ENCODE results near the gene RAI14.

Gene RAI14

DNA sequence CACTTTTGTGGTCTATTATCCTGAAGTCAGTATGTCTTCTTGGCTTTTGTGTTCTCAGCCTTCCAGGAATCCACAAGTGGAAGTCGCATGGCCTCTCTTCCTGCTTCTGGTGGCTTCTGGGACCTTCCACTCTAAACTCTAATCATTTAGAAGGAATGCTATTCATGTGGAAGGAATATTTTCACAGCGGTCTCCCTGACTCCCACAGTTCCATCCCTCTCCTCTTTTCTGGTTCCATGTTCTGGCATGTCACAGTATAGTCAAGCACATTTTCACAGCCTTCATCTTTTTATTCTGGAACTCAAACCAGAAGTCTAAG lies 7.3 kb upstream of the RAI14 start:
- no peaks in the 10 kb centered on the region for H3K4me1 ChIP-seq (ENCODE audit: low read length)
- no peak overlapping the region for H3K27ac ChIP-seq (ENCODE audit: low read length)
- no peaks in the 10 kb centered on the region for H3K9me2 ChIP-seq (replicated peaks; ENCODE audit: insufficient read depth, low read length)
- no peak overlapping the region for H3K9ac ChIP-seq (ENCODE audit: low read length)
- no peaks in the 10 kb centered on the region for H4K20me1 ChIP-seq (ENCODE audit: insufficient read depth, low read length)
- H3K9me3 ChIP-seq (replicated peaks; ENCODE audit: insufficient read depth, low read length), result no peaks in the 10 kb centered on the region
- no peaks in the 10 kb centered on the region for H3F3A ChIP-seq (ENCODE audit: insufficient read depth, low read length)
- H3K36me3 ChIP-seq (replicated peaks; ENCODE audit: insufficient read depth, low read length), result no peaks in the 10 kb centered on the region
- no peak for DNase-seq
- H3K27me3 ChIP-seq (replicated peaks; ENCODE audit: insufficient read depth, low read length), result no peaks in the 10 kb centered on the region
- no peak overlapping the region for H3K4me2 ChIP-seq (ENCODE audit: low read depth, low read length)
- TF ChIP-seq EZH2phosphoT487 (IDR thresholded peaks at IDR 0.05; ENCODE audit: low read length) (no peak), EZH2 (optimal IDR thresholded peaks at IDR 0.05; ENCODE audit: low read depth, low read length) (no peak)
- TF ChIP-seq, protein P1, sequence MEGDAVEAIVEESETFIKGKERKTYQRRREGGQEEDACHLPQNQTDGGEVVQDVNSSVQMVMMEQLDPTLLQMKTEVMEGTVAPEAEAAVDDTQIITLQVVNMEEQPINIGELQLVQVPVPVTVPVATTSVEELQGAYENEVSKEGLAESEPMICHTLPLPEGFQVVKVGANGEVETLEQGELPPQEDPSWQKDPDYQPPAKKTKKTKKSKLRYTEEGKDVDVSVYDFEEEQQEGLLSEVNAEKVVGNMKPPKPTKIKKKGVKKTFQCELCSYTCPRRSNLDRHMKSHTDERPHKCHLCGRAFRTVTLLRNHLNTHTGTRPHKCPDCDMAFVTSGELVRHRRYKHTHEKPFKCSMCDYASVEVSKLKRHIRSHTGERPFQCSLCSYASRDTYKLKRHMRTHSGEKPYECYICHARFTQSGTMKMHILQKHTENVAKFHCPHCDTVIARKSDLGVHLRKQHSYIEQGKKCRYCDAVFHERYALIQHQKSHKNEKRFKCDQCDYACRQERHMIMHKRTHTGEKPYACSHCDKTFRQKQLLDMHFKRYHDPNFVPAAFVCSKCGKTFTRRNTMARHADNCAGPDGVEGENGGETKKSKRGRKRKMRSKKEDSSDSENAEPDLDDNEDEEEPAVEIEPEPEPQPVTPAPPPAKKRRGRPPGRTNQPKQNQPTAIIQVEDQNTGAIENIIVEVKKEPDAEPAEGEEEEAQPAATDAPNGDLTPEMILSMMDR (IDR thresholded peaks at IDR 0.05; ENCODE audit: low read length), result no peak
- no peaks in the 10 kb centered on the region for H3K79me2 ChIP-seq (ENCODE audit: low read length)
- no peak overlapping the region for H3K4me3 ChIP-seq (ENCODE audit: low read length)
- H2AFZ ChIP-seq (ENCODE audit: low read length), result no peak overlapping the region

DNA sequence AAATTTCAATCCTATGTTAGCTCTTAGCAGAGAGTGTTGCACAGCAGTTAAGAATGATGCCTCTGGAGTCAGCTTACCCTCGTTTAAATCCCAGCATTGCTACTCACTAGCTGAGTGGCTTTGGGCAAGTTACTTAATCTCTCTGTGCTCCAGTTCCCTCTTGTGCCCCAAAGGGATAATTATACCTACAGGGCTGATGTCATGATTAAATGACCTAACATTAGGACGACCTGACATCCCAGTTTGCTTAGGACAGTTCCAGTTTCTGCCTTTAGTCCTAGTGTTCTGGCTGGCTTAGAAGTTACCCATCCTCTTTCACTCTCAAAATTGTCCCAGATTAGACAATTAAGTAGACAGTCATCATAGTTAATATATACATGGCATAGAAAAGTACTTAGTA lies 4.3 kb upstream of the RAI14 start:
- Histone ChIP-seq H3K4me2 (ENCODE audit: low read depth, low read length) (no peak overlapping the region), H3K4me3 (ENCODE audit: low read length) (no peak overlapping the region), H3K27me3 (replicated peaks; ENCODE audit: insufficient read depth, low read length) (no peaks in the 10 kb centered on the region), H3K4me1 (ENCODE audit: low read length) (0 out of 2 replicates have a peak, but pooled peaks cover 5% of the 10 kb centered on the region), H3K36me3 (replicated peaks; ENCODE audit: insufficient read depth, low read length) (no peaks in the 10 kb centered on the region), H3K9me3 (replicated peaks; ENCODE audit: insufficient read depth, low read length) (no peaks in the 10 kb centered on the region), H4K20me1 (ENCODE audit: insufficient read depth, low read length) (no peaks in the 10 kb centered on the region), H2AFZ (ENCODE audit: low read length) (no peak overlapping the region), H3K27ac (ENCODE audit: low read length) (no peak overlapping the region), H3F3A (ENCODE audit: insufficient read depth, low read length) (peaks cover 14% of the 10 kb centered on the region), H3K9me2 (replicated peaks; ENCODE audit: insufficient read depth, low read length) (no peaks in the 10 kb centered on the region), H3K9ac (ENCODE audit: low read length) (no peak overlapping the region), H3K79me2 (ENCODE audit: low read length) (no peaks in the 10 kb centered on the region)
- TF ChIP-seq, protein P1 (IDR thresholded peaks at IDR 0.05; ENCODE audit: low read length), result no peak
- TF ChIP-seq EZH2phosphoT487 (IDR thresholded peaks at IDR 0.05; ENCODE audit: low read length) (no peak), EZH2 (optimal IDR thresholded peaks at IDR 0.05; ENCODE audit: low read depth, low read length) (no peak)
- DNase-seq, result no peak

GRCh38 chr5:34652466-34652865 lies 3.7 kb upstream of the RAI14 start:
- Histone ChIP-seq H3K9me3 (replicated peaks; ENCODE audit: insufficient read depth, low read length) (no peaks in the 10 kb centered on the region), H3K9ac (ENCODE audit: low read length) (no peak overlapping the region), H3K36me3 (replicated peaks; ENCODE audit: insufficient read depth, low read length) (no peaks in the 10 kb centered on the region), H3K9me2 (replicated peaks; ENCODE audit: insufficient read depth, low read length) (no peaks in the 10 kb centered on the region), H3K27me3 (replicated peaks; ENCODE audit: insufficient read depth, low read length) (no peaks in the 10 kb centered on the region), H3F3A (ENCODE audit: insufficient read depth, low read length) (peaks cover 14% of the 10 kb centered on the region), H3K4me1 (ENCODE audit: low read length) (0 out of 2 replicates have a peak, but pooled peaks cover 5% of the 10 kb centered on the region), H3K79me2 (ENCODE audit: low read length) (peaks cover 6% of the 10 kb centered on the region; the same call in 1 of the 2 replicates), H4K20me1 (ENCODE audit: insufficient read depth, low read length) (no peaks in the 10 kb centered on the region), H3K4me3 (ENCODE audit: low read length) (no peak overlapping the region), H2AFZ (ENCODE audit: low read length) (no peak overlapping the region), H3K27ac (ENCODE audit: low read length) (no peak overlapping the region), H3K4me2 (ENCODE audit: low read depth, low read length) (no peak overlapping the region)
- DNase-seq, result no peak
- TF ChIP-seq EZH2phosphoT487 (IDR thresholded peaks at IDR 0.05; ENCODE audit: low read length), result no peak
- no peak for TF ChIP-seq EZH2 (optimal IDR thresholded peaks at IDR 0.05; ENCODE audit: low read depth, low read length)
- TF ChIP-seq, protein P1 (IDR thresholded peaks at IDR 0.05; ENCODE audit: low read length), result no peak

All from MM.1S (cell line).